Neural progenitor cell (in vitro differentiated cells): ENCODE results near the gene PXDC1. TPM values are rescaled to one million over a fixed set of nuclear protein-coding genes. Genes with fewer than 3 reads are reported as not detected.

Experiments
- DNase-seq: peaks from one replicate; pipeline ENCODE4 v3.0.0-alpha.2; 2016; ENCODE audit warnings: low spot score
- H2AFZ ChIP-seq: fragments of 200-600 bp; sonication (generic); replicated peaks from 2 replicates; pipeline ENCODE4 v1.6.1; 2016; ENCODE audit warnings: antibody characterized with exemption
- H3F3A ChIP-seq: fragments of 200-600 bp; sonication (generic); 2 replicates; pipeline ENCODE4 v1.6.1; 2016; ENCODE audit warnings: antibody characterized with exemption, low read depth
- H3K27ac ChIP-seq: fragments of 200-600 bp; sonication (generic); 2 replicates; pipeline ENCODE4 v1.5.1; 2016; ENCODE audit warnings: mild to moderate bottlenecking
- H3K27me3 ChIP-seq: fragments of 200-600 bp; sonication (generic); 2 replicates; pipeline ENCODE4 v1.6.1; 2016; ENCODE audit warnings: mild to moderate bottlenecking, moderate library complexity
- H3K36me3 ChIP-seq: fragments of 200-600 bp; sonication (generic); 2 replicates; pipeline ENCODE4 v1.5.1; 2016
- H3K4me1 ChIP-seq: fragments of 200-600 bp; sonication (generic); 2 replicates; pipeline ENCODE4 v1.6.1; 2016; ENCODE audit warnings: mixed run types
- H3K4me2 ChIP-seq: fragments of 200-600 bp; sonication (generic); 2 replicates; pipeline ENCODE4 v1.6.1; 2016
- H3K4me3 ChIP-seq: fragments of 200-600 bp; sonication (generic); 2 replicates; pipeline ENCODE4 v1.5.1; 2016
- H3K79me2 ChIP-seq: fragments of 200-600 bp; sonication (generic); 2 replicates; pipeline ENCODE4 v1.6.1; 2016; ENCODE audit warnings: low read depth
- H3K9ac ChIP-seq: fragments of 200-600 bp; sonication (generic); 2 replicates; pipeline ENCODE4 v1.6.1; 2016
- H3K9me3 ChIP-seq: fragments of 200-600 bp; sonication (generic); 2 replicates; pipeline ENCODE4 v1.5.1; 2016; ENCODE audit warnings: low read depth
- H4K20me1 ChIP-seq: fragments of 200-600 bp; sonication (generic); 2 replicates; pipeline ENCODE4 v1.6.1; 2016; ENCODE audit warnings: low read depth
- H3K27ac Mint-ChIP-seq: 3 replicates; pipeline ENCODE4 v1.8.0; 2021; ENCODE audit warnings: mixed read lengths
- H3K27me3 Mint-ChIP-seq: 2 replicates; pipeline ENCODE4 v1.8.0; 2022; ENCODE audit warnings: low read depth, mild to moderate bottlenecking, inconsistent platforms, moderate library complexity, mixed read lengths; ENCODE audit not compliant: insufficient read depth
- H3K36me3 Mint-ChIP-seq: 3 replicates; pipeline ENCODE4 v1.8.0; 2021; ENCODE audit warnings: mixed read lengths
- H3K4me1 Mint-ChIP-seq: 3 replicates; pipeline ENCODE4 v1.8.0; 2021; ENCODE audit warnings: mixed read lengths
- H3K4me3 Mint-ChIP-seq: 3 replicates; pipeline ENCODE4 v1.8.0; 2021; ENCODE audit warnings: mild to moderate bottlenecking, moderate library complexity, mixed read lengths
- H3K9me3 Mint-ChIP-seq: 3 replicates; pipeline ENCODE4 v1.8.0; 2020; ENCODE audit warnings: mixed read lengths
- CTCF ChIP-seq: fragments of 200-600 bp; sonication (generic); IDR thresholded peaks from 2 replicates; pipeline ENCODE4 v1.5.1; 2017; ENCODE audit warnings: antibody characterized with exemption, mild to moderate bottlenecking
- EZH2 ChIP-seq: fragments of 200-600 bp; sonication (generic); IDR thresholded peaks from 2 replicates; pipeline ENCODE4 v1.6.1; 2017; ENCODE audit warnings: antibody characterized with exemption, mild to moderate bottlenecking, moderate library complexity
- EZH2phosphoT487 ChIP-seq: fragments of 200-600 bp; sonication (generic); IDR thresholded peaks from 2 replicates; pipeline ENCODE4 v1.6.1; 2017; ENCODE audit warnings: antibody characterized with exemption
- total RNA-seq: library from RNA; depleted of rRNA; stranded (reverse); fragments of >200 nt; gene quantifications from 2 replicates; pipeline ENCODE4 v1.2.3, GENCODE V29; 2015; ENCODE audit warnings: low replicate concordance

PXDC1 gene
- total RNA-seq, 1 donor from 2014 or later: 2.0 TPM

- Histone ChIP-seq H3F3A (no peaks in the 10 kb centered on the region), H2AFZ (no peak overlapping the region), H3K4me3 (no peak overlapping the region), H3K27me3 (no peaks in the 10 kb centered on the region), H3K4me1 (no peaks in the 10 kb centered on the region), H4K20me1 (no peaks in the 10 kb centered on the region), H3K9ac (no peak overlapping the region), H3K4me2 (no peak overlapping the region), H3K9me3 (no peaks in the 10 kb centered on the region), H3K27ac (no peak overlapping the region), H3K79me2 (no peaks in the 10 kb centered on the region), H3K36me3 (no peaks in the 10 kb centered on the region)
- Mint-ChIP-seq H3K9me3 (peaks cover 5% of the 10 kb centered on the region), H3K4me3 (no peak overlapping the region), H3K27ac (no peak overlapping the region), H3K27me3 (peaks cover 5% of the 10 kb centered on the region), H3K4me1 (peaks cover under 1% of the 10 kb centered on the region), H3K36me3 (no peaks in the 10 kb centered on the region)
- DNase-seq: no peak
- TF ChIP-seq CTCF: no peak
- no peak for TF ChIP-seq EZH2
- no peak for TF ChIP-seq EZH2phosphoT487
These were observed 11.3 kb upstream of the PXDC1 start for GRCh38 chr6:3762852-3763251.

DNA sequence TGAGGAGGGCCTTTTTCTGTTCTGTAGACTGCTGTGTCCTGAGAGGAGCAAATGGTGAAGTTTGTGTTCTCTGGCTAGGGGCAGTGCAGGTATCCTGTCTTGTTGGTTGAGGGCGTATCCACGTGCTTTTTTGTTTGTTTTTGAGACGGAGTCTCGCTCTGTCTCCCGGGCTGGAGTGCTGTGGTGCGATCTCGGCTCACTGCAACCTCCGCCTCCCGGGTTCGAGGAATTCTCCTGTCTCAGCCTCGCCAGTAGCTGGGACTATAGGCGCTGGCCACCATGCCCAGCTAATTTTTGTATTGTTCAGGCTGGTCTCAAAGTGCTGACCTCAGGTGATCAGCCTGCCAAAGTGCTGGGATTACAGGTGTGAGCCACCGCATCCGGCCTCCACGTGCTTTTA, 10.8 kb upstream of the PXDC1 start:
- Mint-ChIP-seq H3K9me3 (peaks cover 5% of the 10 kb centered on the region), H3K4me1 (no peaks in the 10 kb centered on the region), H3K4me3 (no peak overlapping the region), H3K27ac (no peak overlapping the region), H3K27me3 (peaks cover 5% of the 10 kb centered on the region), H3K36me3 (no peaks in the 10 kb centered on the region)
- DNase-seq: no peak
- Histone ChIP-seq H3K4me3 (no peak overlapping the region), H3K79me2 (no peaks in the 10 kb centered on the region), H2AFZ (no peak overlapping the region), H3K9ac (no peak overlapping the region), H3K4me1 (no peaks in the 10 kb centered on the region), H3F3A (no peaks in the 10 kb centered on the region), H4K20me1 (no peaks in the 10 kb centered on the region), H3K9me3 (no peaks in the 10 kb centered on the region), H3K36me3 (no peaks in the 10 kb centered on the region), H3K27ac (no peak overlapping the region), H3K4me2 (no peak overlapping the region), H3K27me3 (no peaks in the 10 kb centered on the region)
- no peak for TF ChIP-seq EZH2
- no peak for TF ChIP-seq CTCF
- no peak for TF ChIP-seq EZH2phosphoT487

- Histone ChIP-seq H4K20me1 (no peaks in the 10 kb centered on the region), H3K9ac (no peak overlapping the region), H3K27ac (no peak overlapping the region), H3K79me2 (no peaks in the 10 kb centered on the region), H3K4me2 (no peak overlapping the region), H3K36me3 (no peaks in the 10 kb centered on the region), H3K4me3 (no peak overlapping the region), H3K9me3 (no peaks in the 10 kb centered on the region), H2AFZ (no peak overlapping the region), H3F3A (no peaks in the 10 kb centered on the region), H3K27me3 (no peaks in the 10 kb centered on the region), H3K4me1 (no peaks in the 10 kb centered on the region)
- Mint-ChIP-seq H3K27me3 (peaks cover 5% of the 10 kb centered on the region), H3K4me3 (no peak overlapping the region), H3K4me1 (peaks cover 1% of the 10 kb centered on the region), H3K27ac (no peak overlapping the region), H3K36me3 (no peaks in the 10 kb centered on the region), H3K9me3 (peaks cover 5% of the 10 kb centered on the region)
- no peak for TF ChIP-seq EZH2
- no peak for TF ChIP-seq CTCF
- TF ChIP-seq EZH2phosphoT487: no peak
- no peak for DNase-seq
These were observed 10.4 kb upstream of the PXDC1 start for GRCh38 chr6:3761989-3762270.
